Thoracic aorta (tissue), 2 donors: ENCODE data around the gene ASH1L. TPM values are rescaled to one million over a fixed set of nuclear protein-coding genes. Genes with fewer than 3 reads are reported as not detected.

Experiments
- ATAC-seq: fragments of 150-250 bp; one replicate; pipeline ENCODE4 v1.8.0; 2017; ENCODE audit warnings: low read depth; ENCODE audit not compliant: insufficient number of reproducible peaks, low FRiP score
- DNase-seq: peaks from one replicate; pipeline ENCODE4 v3.0.0-alpha.2; 2020; ENCODE audit warnings: low spot score
- H3K27ac ChIP-seq, 2 donors: fragments of 200-600 bp; sonication (generic); 1 replicate in 1 of 2; 2 replicates in 1 of 2; pipeline ENCODE4 v1.5.1; 2016; ENCODE audit warnings: mild to moderate bottlenecking in 2 of 2, moderate library complexity in 2 of 2
- H3K27me3 ChIP-seq: fragments of 200-600 bp; sonication (generic); replicated peaks from 2 replicates; pipeline ENCODE4 v1.6.0; 2016; ENCODE audit warnings: mild to moderate bottlenecking; ENCODE audit not compliant: insufficient read depth
- H3K36me3 ChIP-seq: fragments of 200-600 bp; sonication (generic); one replicate; pipeline ENCODE4 v1.5.1; 2016
- H3K4me1 ChIP-seq, 2 donors: fragments of 200-600 bp; sonication (generic); 1 replicate in 1 of 2; 2 replicates in 1 of 2; pipeline versions ENCODE4 v1.5.1 to v1.6.0; 2016; ENCODE audit warnings: low read depth in 2 of 2, mild to moderate bottlenecking in 1 of 2; ENCODE audit not compliant: control insufficient read depth in 1 of 2
- H3K4me3 ChIP-seq: fragments of 200-600 bp; sonication (generic); 2 replicates; pipeline ENCODE4 v1.5.1; 2016; ENCODE audit warnings: mild to moderate bottlenecking
- H3K9me3 ChIP-seq: fragments of 200-600 bp; sonication (generic); 2 replicates; pipeline ENCODE4 v1.5.1; 2016
- CTCF ChIP-seq: fragments of 200-600 bp; sonication (generic); IDR thresholded peaks from one replicate; pipeline ENCODE4 v1.5.1; 2019; ENCODE audit warnings: antibody characterized with exemption
- total RNA-seq, 2 donors: library from RNA; depleted of rRNA; stranded (reverse); fragments of >200 nt; gene quantifications; one replicate each; pipeline versions ENCODE4 v1.1.0 to v1.2.3, GENCODE V29; 2016

ASH1L gene
- total RNA-seq, 2 donors from 2014 or later, result 52.7 to 84.2 TPM

- H3K27ac ChIP-seq, result no peak overlapping the region
- H3K27me3 ChIP-seq, result no peaks in the 10 kb centered on the region
- H3K9me3 ChIP-seq, result no peaks in the 10 kb centered on the region
- no peak for DNase-seq
- no peak for ATAC-seq
- peaks cover 19% of the 10 kb centered on the region for H3K36me3 ChIP-seq
- H3K4me1 ChIP-seq, result peaks cover 6 to 19% of the 10 kb centered on the region in 2 donors
- no peak overlapping the region for H3K4me3 ChIP-seq
- TF ChIP-seq CTCF, result no peak
Measured at GRCh38 chr1:155326631-155327037, 236.0 kb downstream of the ASH1L start.

GRCh38 chr1:155326020-155326526, 236.5 kb downstream of the ASH1L start:
- H3K9me3 ChIP-seq, result no peaks in the 10 kb centered on the region
- peaks cover 17% of the 10 kb centered on the region for H3K36me3 ChIP-seq
- TF ChIP-seq CTCF, result no peak
- no peak overlapping the region for H3K4me3 ChIP-seq
- DNase-seq (no peak), ATAC-seq (no peak)
- H3K27me3 ChIP-seq, result no peaks in the 10 kb centered on the region
- peaks cover 10 to 23% of the 10 kb centered on the region in 2 donors for H3K4me1 ChIP-seq
- H3K27ac ChIP-seq, result no peak overlapping the region

- Histone ChIP-seq H3K4me1 (peaks cover 10 to 23% of the 10 kb centered on the region in 2 donors), H3K27ac (peak overlapping the region in 1 of 2 donors; percentile 91), H3K27me3 (no peaks in the 10 kb centered on the region), H3K4me3 (peak overlapping the region; percentile 80), H3K9me3 (no peaks in the 10 kb centered on the region), H3K36me3 (peaks cover 14% of the 10 kb centered on the region)
- TF ChIP-seq CTCF, result no peak
- DNase-seq (no peak), ATAC-seq (no peak)
Measured at GRCh38 chr1:155325603-155325893, 237.1 kb downstream of the ASH1L start.

- Histone ChIP-seq H3K36me3 (peaks cover 9% of the 10 kb centered on the region), H3K27ac (peak overlapping the region; percentile 58 to 91), H3K9me3 (no peaks in the 10 kb centered on the region), H3K4me3 (peak overlapping the region; percentile 80), H3K4me1 (peaks cover 10 to 29% of the 10 kb centered on the region in 2 donors), H3K27me3 (no peaks in the 10 kb centered on the region)
- peak; percentile 24 for TF ChIP-seq CTCF
- DNase-seq (no peak), ATAC-seq (no peak)
Measured at GRCh38 chr1:155324717-155325602, 237.6 kb downstream of the ASH1L start.

- no peak for TF ChIP-seq CTCF
- no peaks in the 10 kb centered on the region for H3K27me3 ChIP-seq
- peak; percentile 82 for ATAC-seq
- DNase-seq, result peak; percentile 88
- H3K9me3 ChIP-seq, result no peaks in the 10 kb centered on the region
- peak overlapping the region; percentile 80 for H3K4me3 ChIP-seq
- peaks cover 10 to 31% of the 10 kb centered on the region in 2 donors for H3K4me1 ChIP-seq
- H3K36me3 ChIP-seq, result peaks cover 8% of the 10 kb centered on the region
- peak overlapping the region; percentile 86 to 91 for H3K27ac ChIP-seq
Measured at GRCh38 chr1:155324037-155324716, 238.4 kb downstream of the ASH1L start.
